Caco-2 (cell line): ENCODE measurements around the gene BRD4. TPM values are rescaled to one million over a fixed set of nuclear protein-coding genes. Genes with fewer than 3 reads are reported as not detected.

ENCODE experiments used
- BruUV-seq: library from RNA; stranded (reverse); fragments of 400-500 nt; replicated peaks from 2 replicates; lab custom pipeline; 2021; lab: Mats Ljungman, UMichigan
- CTCF ChIA-PET: fragments of 300-600 bp; sonication (Branson Sonifier 250); formaldehyde crosslinking; loops from one replicate; lab custom pipeline; 2022; ENCODE audit warnings: antibody characterized with exemption; lab: Charles Lee
- POLR2A ChIA-PET: fragments of 300-600 bp; sonication (Branson Sonifier 250); formaldehyde crosslinking; loops from one replicate; lab custom pipeline; 2022; ENCODE audit warnings: antibody characterized with exemption; lab: Charles Lee
- DNase-seq, 2 experiments: peaks; one replicate each; pipeline versions ENCODE4 v3.0.0 to v3.0.0-alpha.2; 2020 to 2022
- H3K27me3 ChIP-seq: replicated peaks from 2 replicates; pipeline ENCODE4 v1.6.0; 2011; ENCODE audit warnings: low read length; ENCODE audit not compliant: control insufficient read depth, insufficient read depth
- H3K36me3 ChIP-seq: 2 replicates; pipeline ENCODE4 v1.5.1; 2011; ENCODE audit warnings: low read length; ENCODE audit not compliant: control insufficient read depth, insufficient read depth
- H3K4me1 ChIP-seq: fragments of 250-450 bp; sonication (Bioruptor Pico); 2 replicates; pipeline ENCODE4 v1.5.1; 2020; ENCODE audit warnings: mild to moderate bottlenecking
- H3K4me3 ChIP-seq: 2 replicates; pipeline ENCODE4 v1.5.1; 2011; ENCODE audit warnings: low read depth, mild to moderate bottlenecking, control low read depth, low read length
- H3K9me3 ChIP-seq: fragments of 250-450 bp; sonication (Bioruptor Pico); 2 replicates; pipeline ENCODE4 v1.5.1; 2020; ENCODE audit warnings: mild to moderate bottlenecking, moderate library complexity
- H3K27ac Mint-ChIP-seq: one replicate; pipeline ENCODE4 v1.8.0; 2022; ENCODE audit warnings: mixed read lengths; ENCODE audit not compliant: unreplicated experiment
- H3K27me3 Mint-ChIP-seq: one replicate; pipeline ENCODE4 v1.8.0; 2022; ENCODE audit warnings: mixed read lengths; ENCODE audit not compliant: insufficient read depth, unreplicated experiment
- H3K36me3 Mint-ChIP-seq: one replicate; pipeline ENCODE4 v1.8.0; 2022; ENCODE audit warnings: mild to moderate bottlenecking, mixed read lengths; ENCODE audit not compliant: insufficient read depth, unreplicated experiment
- H3K4me1 Mint-ChIP-seq: one replicate; pipeline ENCODE4 v1.8.0; 2022; ENCODE audit warnings: low read depth, mixed read lengths; ENCODE audit not compliant: unreplicated experiment
- H3K4me3 Mint-ChIP-seq: one replicate; pipeline ENCODE4 v1.8.0; 2022; ENCODE audit warnings: mild to moderate bottlenecking, moderate library complexity, mixed read lengths; ENCODE audit not compliant: unreplicated experiment
- H3K9me3 Mint-ChIP-seq: one replicate; pipeline ENCODE4 v1.8.0; 2022; ENCODE audit warnings: mixed read lengths; ENCODE audit not compliant: unreplicated experiment
- intact Hi-C: fragments of 100-400 bp; cut with micrococcal nuclease; formaldehyde crosslinking; loops from one replicate; pipeline ENCODE4 v1.10.0; 2022; ENCODE audit not compliant: unreplicated experiment
- total RNA-seq: library from RNA; stranded (reverse); gene quantifications from 2 replicates; pipeline ENCODE4 v1.2.3, GENCODE V29; 2022
- TF ChIP-seq, protein P1 (sequence below), 2 experiments: fragments of 200-600 bp in 1 of 2; IDR thresholded peaks; 1 replicate in 1 of 2; 2 replicates in 1 of 2; pipeline versions ENCODE4 v1.5.1 to v1.8.0; 2011 to 2022; ENCODE audit warnings: antibody characterized with exemption in 1 of 2, control low read depth in 1 of 2, inconsistent platforms in 1 of 2, low read depth in 1 of 2, low read length in 1 of 2, mild to moderate bottlenecking in 1 of 2, moderate library complexity in 1 of 2; ENCODE audit not compliant: insufficient read depth in 1 of 2, severe bottlenecking in 1 of 2, unreplicated experiment in 1 of 2

BRD4 gene
- total RNA-seq, 1 experiment from 2014 or later, result 170 TPM

DNA sequence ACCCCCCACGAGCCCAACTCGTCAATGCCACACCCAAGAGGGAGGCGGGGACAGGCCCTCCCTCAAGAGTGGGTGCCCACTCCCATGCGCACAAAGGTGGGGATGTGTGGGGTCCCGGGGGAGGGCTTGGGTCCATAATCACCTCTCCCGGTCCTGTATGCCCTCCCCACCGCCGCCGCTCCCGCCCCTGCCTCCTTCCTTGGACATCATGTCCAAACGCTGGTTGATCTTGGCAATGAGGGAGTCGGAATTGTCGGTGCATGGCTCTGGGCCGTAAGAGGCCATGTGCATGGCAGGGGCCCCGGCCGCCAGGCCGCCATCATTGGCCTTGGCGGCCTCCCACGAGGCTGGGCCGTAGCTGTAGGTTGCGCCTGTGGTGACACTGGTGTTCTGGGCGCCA, 41.3 kb upstream of the BRD4 start:
- Mint-ChIP-seq H3K4me3 (no peak overlapping the region), H3K36me3 (peaks cover 80% of the 10 kb centered on the region), H3K4me1 (peaks cover 9% of the 10 kb centered on the region), H3K27me3 (no peaks in the 10 kb centered on the region), H3K27ac (no peak overlapping the region), H3K9me3 (no peaks in the 10 kb centered on the region)
- intact Hi-C loops, result no loop called here
- ChIA-PET CTCF (no interaction called here), POLR2A (no interaction called here)
- H3K36me3 ChIP-seq, result peaks cover 3% of the 10 kb centered on the region; the same call in 1 of the 2 replicates
- DNase-seq, result no peak
- no peak overlapping the region for H3K4me3 ChIP-seq
- H3K9me3 ChIP-seq, result no peaks in the 10 kb centered on the region
- peaks cover 13% of the 10 kb centered on the region for H3K4me1 ChIP-seq
- no peaks in the 10 kb centered on the region for H3K27me3 ChIP-seq
- TF ChIP-seq, protein P1, sequence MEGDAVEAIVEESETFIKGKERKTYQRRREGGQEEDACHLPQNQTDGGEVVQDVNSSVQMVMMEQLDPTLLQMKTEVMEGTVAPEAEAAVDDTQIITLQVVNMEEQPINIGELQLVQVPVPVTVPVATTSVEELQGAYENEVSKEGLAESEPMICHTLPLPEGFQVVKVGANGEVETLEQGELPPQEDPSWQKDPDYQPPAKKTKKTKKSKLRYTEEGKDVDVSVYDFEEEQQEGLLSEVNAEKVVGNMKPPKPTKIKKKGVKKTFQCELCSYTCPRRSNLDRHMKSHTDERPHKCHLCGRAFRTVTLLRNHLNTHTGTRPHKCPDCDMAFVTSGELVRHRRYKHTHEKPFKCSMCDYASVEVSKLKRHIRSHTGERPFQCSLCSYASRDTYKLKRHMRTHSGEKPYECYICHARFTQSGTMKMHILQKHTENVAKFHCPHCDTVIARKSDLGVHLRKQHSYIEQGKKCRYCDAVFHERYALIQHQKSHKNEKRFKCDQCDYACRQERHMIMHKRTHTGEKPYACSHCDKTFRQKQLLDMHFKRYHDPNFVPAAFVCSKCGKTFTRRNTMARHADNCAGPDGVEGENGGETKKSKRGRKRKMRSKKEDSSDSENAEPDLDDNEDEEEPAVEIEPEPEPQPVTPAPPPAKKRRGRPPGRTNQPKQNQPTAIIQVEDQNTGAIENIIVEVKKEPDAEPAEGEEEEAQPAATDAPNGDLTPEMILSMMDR (IDR thresholded peaks at IDR 0.05; ENCODE audit: insufficient read depth in 1 of 2, low read depth in 1 of 2, low read length in 1 of 2, severe bottlenecking in 1 of 2, unreplicated experiment in 1 of 2), result no peak
- no TSS peak for BruUV-seq

DNA sequence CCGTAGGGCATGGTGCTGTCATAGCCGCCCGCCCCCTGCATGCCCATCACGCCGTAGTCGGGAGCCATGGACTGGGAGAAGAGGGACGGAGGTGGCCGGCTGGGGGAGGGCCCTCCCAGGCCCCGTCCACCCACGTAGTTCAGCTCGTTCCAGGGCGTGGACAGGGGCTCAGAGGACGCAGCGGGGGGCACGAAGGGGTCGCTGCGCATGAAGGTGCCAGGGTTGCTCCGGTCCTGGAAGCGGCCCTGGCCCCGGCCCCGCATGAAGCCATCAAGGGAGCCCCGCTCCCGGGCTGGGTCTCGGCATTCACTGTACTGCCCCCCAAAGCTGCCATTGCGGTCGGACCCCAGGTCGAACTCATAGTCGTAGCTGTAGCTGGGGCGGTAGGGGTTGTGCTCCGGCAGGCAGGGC, 40.6 kb upstream of the BRD4 start:
- TF ChIP-seq, protein P1 (IDR thresholded peaks at IDR 0.05; ENCODE audit: insufficient read depth in 1 of 2, low read depth in 1 of 2, low read length in 1 of 2, severe bottlenecking in 1 of 2, unreplicated experiment in 1 of 2), result no peak
- no TSS peak for BruUV-seq
- H3K9me3 Mint-ChIP-seq, result no peaks in the 10 kb centered on the region
- Histone ChIP-seq H3K36me3 (peaks cover 4% of the 10 kb centered on the region; the same call in 1 of the 2 replicates), H3K9me3 (no peaks in the 10 kb centered on the region), H3K4me3 (no peak overlapping the region), H3K27me3 (no peaks in the 10 kb centered on the region), H3K4me1 (peaks cover 13% of the 10 kb centered on the region)
- no peak for DNase-seq
- H3K27me3 Mint-ChIP-seq, result no peaks in the 10 kb centered on the region
- CTCF ChIA-PET, result no interaction called here
- H3K4me1 Mint-ChIP-seq, result peaks cover 9% of the 10 kb centered on the region
- peaks cover 80% of the 10 kb centered on the region for H3K36me3 Mint-ChIP-seq
- no peak overlapping the region for H3K4me3 Mint-ChIP-seq
- intact Hi-C loops, result no loop called here
- POLR2A ChIA-PET, result no interaction called here
- no peak overlapping the region for H3K27ac Mint-ChIP-seq

GRCh38 chr19:15372470-15372869, 40.1 kb upstream of the BRD4 start:
- POLR2A ChIA-PET, result no interaction called here

More at GRCh38 chr19:15372470-15372869, 40.1 kb upstream of the BRD4 start:
- Histone ChIP-seq H3K9me3 (no peaks in the 10 kb centered on the region), H3K27me3 (no peaks in the 10 kb centered on the region), H3K4me3 (no peak overlapping the region), H3K4me1 (peaks cover 11% of the 10 kb centered on the region), H3K36me3 (peaks cover 7% of the 10 kb centered on the region; the same call in 1 of the 2 replicates)
- Mint-ChIP-seq H3K4me1 (peaks cover 9% of the 10 kb centered on the region), H3K4me3 (no peak overlapping the region), H3K27ac (no peak overlapping the region), H3K9me3 (no peaks in the 10 kb centered on the region), H3K36me3 (peaks cover 81% of the 10 kb centered on the region), H3K27me3 (no peaks in the 10 kb centered on the region)
- DNase-seq, result no peak
- BruUV-seq, result no TSS peak
- intact Hi-C loops, result no loop called here
- TF ChIP-seq, protein P1 (IDR thresholded peaks at IDR 0.05; ENCODE audit: insufficient read depth in 1 of 2, low read depth in 1 of 2, low read length in 1 of 2, severe bottlenecking in 1 of 2, unreplicated experiment in 1 of 2), result no peak
- CTCF ChIA-PET, result no interaction called here
